NCI-H524 (cell line): ENCODE data around the gene KRTAP5-3.
"Not testable (repeated sequence)": the region's sequence is repeated elsewhere in the genome, so short reads cannot be mapped to it uniquely, and the experiment has no call there.

Experiments
- DNase-seq, 2 experiments: peaks; one replicate each; lab custom pipeline; 2025; lab: John Stamatoyannopoulos, UW

The KRTAP5-3 gene

GRCh38 chr11:1582909-1583308 lies 25.4 kb downstream of the KRTAP5-3 start:
- DNase-seq, result not testable (repeated sequence)

GRCh38 chr11:1581976-1582375 lies 26.3 kb downstream of the KRTAP5-3 start:
- no peak for DNase-seq

- no peak for DNase-seq
Observed at GRCh38 chr11:1576825-1577224, 31.4 kb downstream of the KRTAP5-3 start.

- DNase-seq, result not testable (repeated sequence)
Observed at GRCh38 chr11:1575756-1576155, 32.5 kb downstream of the KRTAP5-3 start.

GRCh38 chr11:1574933-1575242 lies 33.4 kb downstream of the KRTAP5-3 start:
- DNase-seq, result no peak

GRCh38 chr11:1574238-1574932 lies 33.9 kb downstream of the KRTAP5-3 start:
- DNase-seq, result peak in 1 of 2 experiments; percentile 36

- no peak for DNase-seq
Observed at GRCh38 chr11:1573903-1574237, 34.4 kb downstream of the KRTAP5-3 start.

GRCh38 chr11:1573077-1573902 lies 35.0 kb downstream of the KRTAP5-3 start:
- no peak for DNase-seq

GRCh38 chr11:1572197-1573076 lies 35.8 kb downstream of the KRTAP5-3 start, which contains the start of gene DUSP8:
DUSP8 (minus strand) TSS chr11:1572271; CDS start chr11:1565826, 6,445 bp downstream.
- DNase-seq, result peak in 1 of 2 experiments; percentile 61

- no peak for DNase-seq
Observed at GRCh38 chr11:1571760-1572196, 36.5 kb downstream of the KRTAP5-3 start.

- DNase-seq, result peak in 1 of 2 experiments; percentile 20
Observed at GRCh38 chr11:1570896-1571759, 37.1 kb downstream of the KRTAP5-3 start.

GRCh38 chr11:1570531-1570895 lies 37.8 kb downstream of the KRTAP5-3 start:
- DNase-seq, result no peak

GRCh38 chr11:1570001-1570453 lies 38.2 kb downstream of the KRTAP5-3 start:
- no peak for DNase-seq

- no peak for DNase-seq
Observed at GRCh38 chr11:1569251-1569780, 38.9 kb downstream of the KRTAP5-3 start.

- peak; percentile 31 to 59 for DNase-seq
Observed at GRCh38 chr11:1568441-1568911, 39.8 kb downstream of the KRTAP5-3 start.

- DNase-seq, result no peak
Observed at GRCh38 chr11:1567721-1568100, 40.6 kb downstream of the KRTAP5-3 start.

- DNase-seq, result no peak
Observed at GRCh38 chr11:1567052-1567720, 41.1 kb downstream of the KRTAP5-3 start.

- no peak for DNase-seq
Observed at GRCh38 chr11:1566381-1567051, 41.7 kb downstream of the KRTAP5-3 start.

- DNase-seq, result no peak
Observed at GRCh38 chr11:1565904-1566247, 42.4 kb downstream of the KRTAP5-3 start.
